Measurements from ENCODE around the gene DDX31.

DNA sequence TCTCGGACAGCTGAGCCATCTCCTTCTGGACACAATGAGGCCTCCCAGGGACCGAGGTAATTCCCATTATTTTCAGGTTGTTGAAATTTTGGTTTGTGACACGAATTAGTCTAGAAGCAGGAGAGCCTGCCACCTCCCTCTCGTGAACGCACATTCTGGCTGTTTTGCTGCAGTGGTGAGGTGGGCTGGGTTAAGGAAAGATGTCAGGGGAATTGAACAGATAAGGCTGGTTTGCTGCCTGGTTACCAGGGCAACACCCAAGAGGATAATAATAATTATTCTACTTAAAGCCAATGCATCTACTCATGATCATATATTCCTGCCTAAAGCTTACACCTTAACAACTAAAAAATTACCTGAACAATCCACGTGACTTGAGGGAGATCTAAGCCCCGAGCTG is 38.1 kb downstream of the DDX31 start:
- TF ChIP-seq, protein P1, sequence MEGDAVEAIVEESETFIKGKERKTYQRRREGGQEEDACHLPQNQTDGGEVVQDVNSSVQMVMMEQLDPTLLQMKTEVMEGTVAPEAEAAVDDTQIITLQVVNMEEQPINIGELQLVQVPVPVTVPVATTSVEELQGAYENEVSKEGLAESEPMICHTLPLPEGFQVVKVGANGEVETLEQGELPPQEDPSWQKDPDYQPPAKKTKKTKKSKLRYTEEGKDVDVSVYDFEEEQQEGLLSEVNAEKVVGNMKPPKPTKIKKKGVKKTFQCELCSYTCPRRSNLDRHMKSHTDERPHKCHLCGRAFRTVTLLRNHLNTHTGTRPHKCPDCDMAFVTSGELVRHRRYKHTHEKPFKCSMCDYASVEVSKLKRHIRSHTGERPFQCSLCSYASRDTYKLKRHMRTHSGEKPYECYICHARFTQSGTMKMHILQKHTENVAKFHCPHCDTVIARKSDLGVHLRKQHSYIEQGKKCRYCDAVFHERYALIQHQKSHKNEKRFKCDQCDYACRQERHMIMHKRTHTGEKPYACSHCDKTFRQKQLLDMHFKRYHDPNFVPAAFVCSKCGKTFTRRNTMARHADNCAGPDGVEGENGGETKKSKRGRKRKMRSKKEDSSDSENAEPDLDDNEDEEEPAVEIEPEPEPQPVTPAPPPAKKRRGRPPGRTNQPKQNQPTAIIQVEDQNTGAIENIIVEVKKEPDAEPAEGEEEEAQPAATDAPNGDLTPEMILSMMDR (IDR thresholded peaks at IDR 0.05): no peak
- TF ChIP-seq EZH2 (IDR thresholded peaks at IDR 0.05; ENCODE audit: borderline replicate concordance, insufficient read depth, low read depth, low read length, poor library complexity, severe bottlenecking): no peak
